Measurements from ENCODE around the gene HBS1L. TPM values are rescaled to one million over a fixed set of nuclear protein-coding genes. Genes with fewer than 3 reads are reported as not detected.

Gene HBS1L
- total and polyA plus RNA-seq, 2 of the 4 experiments (the other 2 are of a cell fraction), result 45.1 to 120 TPM

GRCh38 chr6:135047336-135047735 lies 7.3 kb downstream of the HBS1L start:
- WGBS, 2 experiments (ENCODE audit: extremely low coverage in 2 of 2, insufficient read length in 1 of 2), result 91 to 100% methylated on average over 1 to 2 of the region's 4 CpGs
- H3K4me2 ChIP-seq (ENCODE audit: low read depth, low read length), result no peak overlapping the region
- no peaks in the 10 kb centered on the region for H3K27me3 ChIP-seq (ENCODE audit: control insufficient read depth, insufficient read depth, low read length)
- no peak for TF ChIP-seq CTCF (conservative IDR thresholded peaks at IDR 0.05; ENCODE audit: low read depth, low read length)
- no peak for TF ChIP-seq POLR2A (IDR thresholded peaks at IDR 0.05; ENCODE audit: low read depth, low read length)
- no peak for TF ChIP-seq RAD21 (IDR thresholded peaks at IDR 0.05; ENCODE audit: low read length)
- TF ChIP-seq MAZ (IDR thresholded peaks at IDR 0.05; ENCODE audit: borderline replicate concordance, low read depth, low read length), result no peak
- TF ChIP-seq MXI1 (IDR thresholded peaks at IDR 0.05; ENCODE audit: borderline replicate concordance, low read depth, low read length), result no peak
- TF ChIP-seq ELK1 (IDR thresholded peaks at IDR 0.05; ENCODE audit: borderline replicate concordance, low read depth, low read length), result no peak
- no peak for TF ChIP-seq NFE2L2 (IDR thresholded peaks at IDR 0.05; ENCODE audit: low read depth, low read length)
- peaks cover 17% of the 10 kb centered on the region; the same call in 1 of the 2 replicates for H4K20me1 ChIP-seq (ENCODE audit: insufficient read depth, low read length)
- H3K4me1 ChIP-seq (ENCODE audit: control insufficient read depth, insufficient read depth, low read length), result no peaks in the 10 kb centered on the region
- no peak overlapping the region for H3K14ac ChIP-seq (replicated peaks; ENCODE audit: low read depth, low read length)
- H3K9ac ChIP-seq (ENCODE audit: low read depth, low read length), result no peak overlapping the region
- no peak overlapping the region for H2BK5ac ChIP-seq (ENCODE audit: low read depth, low read length, poor library complexity, severe bottlenecking)
- no peak overlapping the region for H3K27ac ChIP-seq (ENCODE audit: insufficient read depth, low read length)
- no peak overlapping the region for H3K4me3 ChIP-seq (ENCODE audit: insufficient read depth, low read depth, low read length)
- no peak overlapping the region for H4K5ac ChIP-seq (ENCODE audit: low read depth, low read length)
- no peaks in the 10 kb centered on the region for H3K9me3 ChIP-seq (ENCODE audit: control insufficient read depth, insufficient read depth, low read length)
- BruUV-seq (replicated peaks), result no TSS peak
- in situ Hi-C loops (cut with MboI; ENCODE audit: low sequenced_read_pairs), result no loop called here
- no peak overlapping the region for H2AK9ac ChIP-seq (replicated peaks; ENCODE audit: low read depth, low read length, poor library complexity)
- H2AK5ac ChIP-seq (ENCODE audit: low read depth, low read length), result no peak overlapping the region
- H4K8ac ChIP-seq (ENCODE audit: low read depth in 2 of 2, low read length in 2 of 2), result no peak overlapping the region
- peaks cover 12% of the 10 kb centered on the region for H3K36me3 ChIP-seq (ENCODE audit: control insufficient read depth, insufficient read depth, low read length)
- no peak overlapping the region for H2BK120ac ChIP-seq (ENCODE audit: low read depth, low read length)
- H4K91ac ChIP-seq (ENCODE audit: insufficient read depth, low read depth, low read length), result no peak overlapping the region
- dilution Hi-C loops (cut with HindIII; ENCODE audit: low sequenced_read_pairs, unreplicated experiment), result no loop called here
- no peaks in the 10 kb centered on the region; the same call in 1 of the 2 replicates for H3K9me1 ChIP-seq (ENCODE audit: insufficient read depth, low read length)
- no peak overlapping the region for H3K56ac ChIP-seq (ENCODE audit: extremely low read depth, insufficient read depth, low read length)
- H3K4ac ChIP-seq (ENCODE audit: low read depth, low read length), result no peak overlapping the region
- H2BK20ac ChIP-seq (ENCODE audit: low read depth, low read length), result no peak overlapping the region
- DNase-seq (no peak), ATAC-seq (ENCODE audit: low read depth) (no peak)
- no peak overlapping the region for H2AFZ ChIP-seq (replicated peaks; ENCODE audit: low read length, poor library complexity)
- intact Hi-C loops (cut with micrococcal nuclease), result no loop called here
- H3K18ac ChIP-seq (ENCODE audit: low read depth, low read length), result no peak overlapping the region
- H2BK15ac ChIP-seq (ENCODE audit: low read depth, low read length), result no peak overlapping the region
- peaks cover 28 to 52% of the 10 kb centered on the region in 2 experiments for H3K79me1 ChIP-seq (ENCODE audit: low read depth in 1 of 2, low read length in 2 of 2)
- H3K23ac ChIP-seq (ENCODE audit: low read depth, low read length), result no peak overlapping the region
- POLR2A ChIA-PET (ENCODE audit: unreplicated experiment), result no interaction called here
- CTCF ChIA-PET, result no interaction called here

All from IMR-90 (cell line).